ENCODE measurements around the gene ST7.

ST7 gene

DNA sequence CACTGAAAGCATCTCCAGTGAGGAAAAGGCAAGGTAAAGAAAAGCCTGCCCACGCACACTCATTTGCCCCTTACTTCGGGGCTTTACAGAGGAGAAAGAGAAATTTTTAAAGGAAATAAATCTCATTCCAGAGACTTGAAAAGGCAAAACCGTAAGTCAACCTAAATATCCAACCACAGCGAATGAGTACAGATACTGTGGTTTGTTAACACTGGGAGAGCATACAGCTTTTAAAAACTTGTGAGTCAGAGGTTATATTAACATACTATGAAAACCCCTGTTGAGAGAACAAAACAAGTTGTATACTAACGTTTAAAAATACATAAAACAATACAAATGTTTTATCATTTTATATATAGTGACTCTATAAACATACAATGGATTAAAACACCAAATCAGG, 28.6 kb upstream of the ST7 start:
- TF ChIP-seq ZNF70 (CRISPR knock-in tag; IDR thresholded peaks at IDR 0.05) = no peak
- TF ChIP-seq SNAI2 (CRISPR knock-in tag; IDR thresholded peaks at IDR 0.05) = no peak
- TF ChIP-seq OSR1 (CRISPR knock-in tag; IDR thresholded peaks at IDR 0.05) = no peak
- no peak for TF ChIP-seq ZFP30 (CRISPR knock-in tag; IDR thresholded peaks at IDR 0.05)
- TF ChIP-seq GLIS3 (CRISPR knock-in tag; IDR thresholded peaks at IDR 0.05) = no peak
- TF ChIP-seq ARNTL (CRISPR knock-in tag; IDR thresholded peaks at IDR 0.05; ENCODE audit: borderline replicate concordance, low read depth) = no peak
- no peak for TF ChIP-seq ZFP3 (CRISPR knock-in tag; IDR thresholded peaks at IDR 0.05)
- TF ChIP-seq PPARA (CRISPR knock-in tag; IDR thresholded peaks at IDR 0.05; ENCODE audit: borderline replicate concordance) = no peak
- TF ChIP-seq ISL1 (CRISPR knock-in tag; IDR thresholded peaks at IDR 0.05) = no peak
- TF ChIP-seq, protein P1, sequence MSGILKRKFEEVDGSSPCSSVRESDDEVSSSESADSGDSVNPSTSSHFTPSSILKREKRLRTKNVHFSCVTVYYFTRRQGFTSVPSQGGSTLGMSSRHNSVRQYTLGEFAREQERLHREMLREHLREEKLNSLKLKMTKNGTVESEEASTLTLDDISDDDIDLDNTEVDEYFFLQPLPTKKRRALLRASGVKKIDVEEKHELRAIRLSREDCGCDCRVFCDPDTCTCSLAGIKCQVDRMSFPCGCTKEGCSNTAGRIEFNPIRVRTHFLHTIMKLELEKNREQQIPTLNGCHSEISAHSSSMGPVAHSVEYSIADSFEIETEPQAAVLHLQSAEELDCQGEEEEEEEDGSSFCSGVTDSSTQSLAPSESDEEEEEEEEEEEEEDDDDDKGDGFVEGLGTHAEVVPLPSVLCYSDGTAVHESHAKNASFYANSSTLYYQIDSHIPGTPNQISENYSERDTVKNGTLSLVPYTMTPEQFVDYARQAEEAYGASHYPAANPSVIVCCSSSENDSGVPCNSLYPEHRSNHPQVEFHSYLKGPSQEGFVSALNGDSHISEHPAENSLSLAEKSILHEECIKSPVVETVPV (CRISPR knock-in tag; IDR thresholded peaks at IDR 0.05) = no peak
- no peak for ATAC-seq

DNA sequence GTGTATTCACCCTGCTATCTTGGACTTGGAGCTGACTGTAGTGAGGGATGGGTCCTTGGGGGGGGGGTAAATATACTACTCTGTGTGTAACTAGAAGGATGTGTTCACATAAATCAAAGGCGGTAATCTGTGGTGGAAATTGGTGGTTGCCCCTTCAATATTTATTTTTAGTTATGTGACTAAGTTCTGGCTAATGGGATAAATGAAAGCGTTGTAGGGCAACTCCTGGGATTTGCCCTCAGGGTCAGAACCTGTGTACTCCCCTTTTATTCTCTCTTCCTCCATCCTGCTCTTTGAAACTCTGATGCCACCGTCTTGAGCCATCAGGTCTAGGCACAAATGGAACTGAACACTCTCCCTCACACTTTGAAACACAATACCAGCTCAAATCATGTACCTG, 24.3 kb upstream of the ST7 start:
- ATAC-seq = no peak
- no peak for TF ChIP-seq ZC3H10 (CRISPR knock-in tag; IDR thresholded peaks at IDR 0.05)

DNA sequence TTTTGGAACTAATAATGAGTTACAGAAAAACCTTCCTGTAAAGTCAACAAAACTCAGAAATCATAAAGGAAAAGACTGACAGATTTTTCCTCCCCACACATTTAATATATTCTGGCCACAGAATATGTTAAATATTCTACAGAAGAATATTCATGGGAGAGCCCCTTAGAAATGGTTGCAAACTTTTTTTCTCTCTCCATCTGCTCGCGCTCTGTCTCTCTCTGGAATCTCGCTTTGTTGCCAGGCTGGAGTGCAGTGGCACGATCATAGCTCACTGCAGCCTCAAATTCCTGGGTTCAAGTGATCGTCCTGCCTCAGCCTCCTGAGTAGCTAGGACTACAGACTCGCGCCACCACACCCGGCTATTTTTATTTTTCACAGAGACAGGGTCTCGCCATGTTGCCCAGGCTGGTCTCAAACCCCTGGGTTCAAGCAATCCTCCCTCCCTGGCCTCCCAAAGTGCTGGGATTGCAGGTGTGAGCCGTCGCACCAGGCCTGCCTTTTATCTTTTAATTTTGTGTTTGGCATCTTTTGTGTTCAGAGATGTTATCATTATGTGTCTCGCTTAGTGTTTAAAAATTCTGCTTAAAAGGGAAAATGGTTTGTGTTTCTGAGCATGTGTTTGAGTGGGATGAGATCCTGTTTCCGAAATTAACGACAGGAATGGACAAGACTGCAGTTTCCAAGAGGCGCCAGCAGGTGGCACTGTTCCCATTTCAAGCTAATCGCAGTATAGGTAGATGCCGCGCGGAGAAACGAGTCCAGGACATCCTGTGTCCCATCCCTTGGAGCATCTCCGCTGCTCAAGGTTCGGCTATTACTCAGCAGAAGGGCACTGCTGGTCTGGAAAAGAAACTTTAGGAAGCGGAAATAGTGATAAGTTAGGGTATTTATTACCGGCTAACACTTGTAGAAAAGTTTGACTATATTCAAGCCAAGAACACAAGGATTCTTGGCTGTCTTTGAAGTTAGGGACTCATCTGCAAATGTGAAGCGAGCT, 23.1 kb upstream of the ST7 start:
- ATAC-seq = peak; percentile 96
- TF ChIP-seq ESRRG (CRISPR knock-in tag; IDR thresholded peaks at IDR 0.05) (no peak), BACH2 (CRISPR knock-in tag; IDR thresholded peaks at IDR 0.05; ENCODE audit: borderline replicate concordance) (no peak), RARB (CRISPR knock-in tag; IDR thresholded peaks at IDR 0.05) (no peak), ZNF565 (CRISPR knock-in tag; conservative IDR thresholded peaks at IDR 0.05; ENCODE audit: low read depth) (no peak), SNAI2 (CRISPR knock-in tag; IDR thresholded peaks at IDR 0.05) (no peak), ZFP3 (CRISPR knock-in tag; IDR thresholded peaks at IDR 0.05) (no peak), ISL1 (CRISPR knock-in tag; IDR thresholded peaks at IDR 0.05) (no peak)
- TF ChIP-seq, protein P2, sequence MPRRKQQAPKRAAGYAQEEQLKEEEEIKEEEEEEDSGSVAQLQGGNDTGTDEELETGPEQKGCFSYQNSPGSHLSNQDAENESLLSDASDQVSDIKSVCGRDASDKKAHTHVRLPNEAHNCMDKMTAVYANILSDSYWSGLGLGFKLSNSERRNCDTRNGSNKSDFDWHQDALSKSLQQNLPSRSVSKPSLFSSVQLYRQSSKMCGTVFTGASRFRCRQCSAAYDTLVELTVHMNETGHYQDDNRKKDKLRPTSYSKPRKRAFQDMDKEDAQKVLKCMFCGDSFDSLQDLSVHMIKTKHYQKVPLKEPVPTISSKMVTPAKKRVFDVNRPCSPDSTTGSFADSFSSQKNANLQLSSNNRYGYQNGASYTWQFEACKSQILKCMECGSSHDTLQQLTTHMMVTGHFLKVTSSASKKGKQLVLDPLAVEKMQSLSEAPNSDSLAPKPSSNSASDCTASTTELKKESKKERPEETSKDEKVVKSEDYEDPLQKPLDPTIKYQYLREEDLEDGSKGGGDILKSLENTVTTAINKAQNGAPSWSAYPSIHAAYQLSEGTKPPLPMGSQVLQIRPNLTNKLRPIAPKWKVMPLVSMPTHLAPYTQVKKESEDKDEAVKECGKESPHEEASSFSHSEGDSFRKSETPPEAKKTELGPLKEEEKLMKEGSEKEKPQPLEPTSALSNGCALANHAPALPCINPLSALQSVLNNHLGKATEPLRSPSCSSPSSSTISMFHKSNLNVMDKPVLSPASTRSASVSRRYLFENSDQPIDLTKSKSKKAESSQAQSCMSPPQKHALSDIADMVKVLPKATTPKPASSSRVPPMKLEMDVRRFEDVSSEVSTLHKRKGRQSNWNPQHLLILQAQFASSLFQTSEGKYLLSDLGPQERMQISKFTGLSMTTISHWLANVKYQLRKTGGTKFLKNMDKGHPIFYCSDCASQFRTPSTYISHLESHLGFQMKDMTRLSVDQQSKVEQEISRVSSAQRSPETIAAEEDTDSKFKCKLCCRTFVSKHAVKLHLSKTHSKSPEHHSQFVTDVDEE (CRISPR knock-in tag; IDR thresholded peaks at IDR 0.05) = no peak

DNA sequence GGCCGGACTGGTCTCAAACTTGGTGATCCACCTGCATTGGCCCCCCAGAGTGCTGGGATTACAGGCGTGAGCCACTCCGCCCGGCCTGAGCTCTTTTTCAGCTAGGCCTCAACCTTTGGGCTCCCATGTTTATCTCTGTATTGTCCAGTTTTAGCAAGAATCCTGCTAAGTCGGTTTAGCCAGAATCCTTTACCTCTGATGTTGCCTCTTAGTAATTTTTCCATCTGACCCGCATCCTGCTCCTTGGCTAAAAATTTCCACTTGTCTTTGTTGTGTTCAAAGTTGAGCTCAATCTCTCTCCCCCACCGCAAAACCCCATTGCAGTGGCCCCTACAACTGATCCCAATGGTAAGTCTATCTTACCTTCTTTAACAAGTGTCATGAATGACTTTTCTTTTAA, 20.7 kb upstream of the ST7 start:
- no peak for ATAC-seq
- TF ChIP-seq BACH2 (CRISPR knock-in tag; IDR thresholded peaks at IDR 0.05; ENCODE audit: borderline replicate concordance) (no peak), OSR1 (CRISPR knock-in tag; IDR thresholded peaks at IDR 0.05) (no peak), ISL1 (CRISPR knock-in tag; IDR thresholded peaks at IDR 0.05) (no peak), ZNF8 (CRISPR knock-in tag; IDR thresholded peaks at IDR 0.05) (no peak), TOX (CRISPR knock-in tag; IDR thresholded peaks at IDR 0.05; ENCODE audit: borderline replicate concordance) (no peak)
- TF ChIP-seq, protein P3, sequence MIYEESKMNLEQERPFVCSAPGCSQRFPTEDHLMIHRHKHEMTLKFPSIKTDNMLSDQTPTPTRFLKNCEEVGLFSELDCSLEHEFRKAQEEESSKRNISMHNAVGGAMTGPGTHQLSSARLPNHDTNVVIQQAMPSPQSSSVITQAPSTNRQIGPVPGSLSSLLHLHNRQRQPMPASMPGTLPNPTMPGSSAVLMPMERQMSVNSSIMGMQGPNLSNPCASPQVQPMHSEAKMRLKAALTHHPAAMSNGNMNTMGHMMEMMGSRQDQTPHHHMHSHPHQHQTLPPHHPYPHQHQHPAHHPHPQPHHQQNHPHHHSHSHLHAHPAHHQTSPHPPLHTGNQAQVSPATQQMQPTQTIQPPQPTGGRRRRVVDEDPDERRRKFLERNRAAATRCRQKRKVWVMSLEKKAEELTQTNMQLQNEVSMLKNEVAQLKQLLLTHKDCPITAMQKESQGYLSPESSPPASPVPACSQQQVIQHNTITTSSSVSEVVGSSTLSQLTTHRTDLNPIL (CRISPR knock-in tag; IDR thresholded peaks at IDR 0.05; ENCODE audit: low read depth) = no peak

DNA sequence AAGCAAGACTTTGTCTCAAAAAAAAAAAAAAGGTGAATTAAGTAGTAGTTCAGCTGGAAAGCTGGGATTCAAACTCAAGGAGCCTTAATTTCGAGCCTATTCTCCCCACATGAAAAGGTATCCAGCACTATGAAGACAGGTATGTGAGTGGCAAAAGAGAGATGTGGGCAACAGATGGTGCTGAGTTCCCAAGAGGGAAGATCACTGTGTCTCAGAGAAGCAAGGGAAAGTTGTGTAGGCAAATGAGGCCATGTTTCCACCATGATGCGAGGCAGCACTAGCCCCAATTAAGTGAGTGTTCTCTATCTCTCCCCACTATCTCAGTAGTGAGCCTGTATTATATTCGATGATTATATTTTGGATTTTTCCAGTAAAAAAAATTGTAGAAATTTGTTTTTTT, 19.8 kb upstream of the ST7 start:
- no peak for ATAC-seq

More for the DNA sequence above, 19.8 kb upstream of the ST7 start:
- TF ChIP-seq OSR1 (CRISPR knock-in tag; IDR thresholded peaks at IDR 0.05) (no peak), ZC3H10 (CRISPR knock-in tag; IDR thresholded peaks at IDR 0.05) (no peak), TOX (CRISPR knock-in tag; IDR thresholded peaks at IDR 0.05; ENCODE audit: borderline replicate concordance) (no peak), ARNTL (CRISPR knock-in tag; IDR thresholded peaks at IDR 0.05; ENCODE audit: borderline replicate concordance, low read depth) (no peak), CSDC2 (CRISPR knock-in tag; IDR thresholded peaks at IDR 0.05) (no peak), ISL1 (CRISPR knock-in tag; IDR thresholded peaks at IDR 0.05) (no peak), RARB (CRISPR knock-in tag; IDR thresholded peaks at IDR 0.05) (no peak), TCF4 (CRISPR knock-in tag; IDR thresholded peaks at IDR 0.05; ENCODE audit: borderline replicate concordance) (no peak), ZFP3 (CRISPR knock-in tag; IDR thresholded peaks at IDR 0.05) (no peak), PPARA (CRISPR knock-in tag; IDR thresholded peaks at IDR 0.05; ENCODE audit: borderline replicate concordance) (no peak), ZNF565 (CRISPR knock-in tag; conservative IDR thresholded peaks at IDR 0.05; ENCODE audit: low read depth) (no peak)
- TF ChIP-seq, protein P4, sequence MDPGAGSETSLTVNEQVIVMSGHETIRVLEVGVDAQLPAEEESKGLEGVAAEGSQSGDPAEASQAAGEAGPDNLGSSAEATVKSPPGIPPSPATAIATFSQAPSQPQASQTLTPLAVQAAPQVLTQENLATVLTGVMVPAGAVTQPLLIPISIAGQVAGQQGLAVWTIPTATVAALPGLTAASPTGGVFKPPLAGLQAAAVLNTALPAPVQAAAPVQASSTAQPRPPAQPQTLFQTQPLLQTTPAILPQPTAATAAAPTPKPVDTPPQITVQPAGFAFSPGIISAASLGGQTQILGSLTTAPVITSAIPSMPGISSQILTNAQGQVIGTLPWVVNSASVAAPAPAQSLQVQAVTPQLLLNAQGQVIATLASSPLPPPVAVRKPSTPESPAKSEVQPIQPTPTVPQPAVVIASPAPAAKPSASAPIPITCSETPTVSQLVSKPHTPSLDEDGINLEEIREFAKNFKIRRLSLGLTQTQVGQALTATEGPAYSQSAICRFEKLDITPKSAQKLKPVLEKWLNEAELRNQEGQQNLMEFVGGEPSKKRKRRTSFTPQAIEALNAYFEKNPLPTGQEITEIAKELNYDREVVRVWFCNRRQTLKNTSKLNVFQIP (CRISPR knock-in tag; IDR thresholded peaks at IDR 0.05; ENCODE audit: borderline replicate concordance, low read depth) = no peak
- TF ChIP-seq, protein P5, sequence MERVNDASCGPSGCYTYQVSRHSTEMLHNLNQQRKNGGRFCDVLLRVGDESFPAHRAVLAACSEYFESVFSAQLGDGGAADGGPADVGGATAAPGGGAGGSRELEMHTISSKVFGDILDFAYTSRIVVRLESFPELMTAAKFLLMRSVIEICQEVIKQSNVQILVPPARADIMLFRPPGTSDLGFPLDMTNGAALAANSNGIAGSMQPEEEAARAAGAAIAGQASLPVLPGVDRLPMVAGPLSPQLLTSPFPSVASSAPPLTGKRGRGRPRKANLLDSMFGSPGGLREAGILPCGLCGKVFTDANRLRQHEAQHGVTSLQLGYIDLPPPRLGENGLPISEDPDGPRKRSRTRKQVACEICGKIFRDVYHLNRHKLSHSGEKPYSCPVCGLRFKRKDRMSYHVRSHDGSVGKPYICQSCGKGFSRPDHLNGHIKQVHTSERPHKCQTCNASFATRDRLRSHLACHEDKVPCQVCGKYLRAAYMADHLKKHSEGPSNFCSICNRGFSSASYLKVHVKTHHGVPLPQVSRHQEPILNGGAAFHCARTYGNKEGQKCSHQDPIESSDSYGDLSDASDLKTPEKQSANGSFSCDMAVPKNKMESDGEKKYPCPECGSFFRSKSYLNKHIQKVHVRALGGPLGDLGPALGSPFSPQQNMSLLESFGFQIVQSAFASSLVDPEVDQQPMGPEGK (CRISPR knock-in tag; IDR thresholded peaks at IDR 0.05; ENCODE audit: borderline replicate concordance) = no peak

All from SK-N-SH treated with all-trans-retinoic acid at 6 μM for 48 hours (cell line).